Epithelial cell of esophagus (primary cell): ENCODE measurements around the gene XPO5.

Experiments used
- DNase-seq: peaks from one replicate; pipeline ENCODE4 v3.0.0; 2010; ENCODE audit warnings: low read depth
- H3K4me3 ChIP-seq: 2 replicates; pipeline ENCODE4 v1.5.1; 2011; ENCODE audit warnings: mild to moderate bottlenecking, low read length, control low read depth
- TF ChIP-seq, protein P1 (sequence below): IDR thresholded peaks from 2 replicates; pipeline ENCODE4 v1.5.1; 2011; ENCODE audit warnings: low read depth, mild to moderate bottlenecking, low read length, control low read depth, inconsistent platforms; ENCODE audit not compliant: insufficient read depth; ENCODE audit errors: missing control alignments

Gene XPO5

GRCh38 chr6:43621078-43621835 is 45.4 kb upstream of the XPO5 start:
- no peak overlapping the region for H3K4me3 ChIP-seq
- TF ChIP-seq, protein P1, sequence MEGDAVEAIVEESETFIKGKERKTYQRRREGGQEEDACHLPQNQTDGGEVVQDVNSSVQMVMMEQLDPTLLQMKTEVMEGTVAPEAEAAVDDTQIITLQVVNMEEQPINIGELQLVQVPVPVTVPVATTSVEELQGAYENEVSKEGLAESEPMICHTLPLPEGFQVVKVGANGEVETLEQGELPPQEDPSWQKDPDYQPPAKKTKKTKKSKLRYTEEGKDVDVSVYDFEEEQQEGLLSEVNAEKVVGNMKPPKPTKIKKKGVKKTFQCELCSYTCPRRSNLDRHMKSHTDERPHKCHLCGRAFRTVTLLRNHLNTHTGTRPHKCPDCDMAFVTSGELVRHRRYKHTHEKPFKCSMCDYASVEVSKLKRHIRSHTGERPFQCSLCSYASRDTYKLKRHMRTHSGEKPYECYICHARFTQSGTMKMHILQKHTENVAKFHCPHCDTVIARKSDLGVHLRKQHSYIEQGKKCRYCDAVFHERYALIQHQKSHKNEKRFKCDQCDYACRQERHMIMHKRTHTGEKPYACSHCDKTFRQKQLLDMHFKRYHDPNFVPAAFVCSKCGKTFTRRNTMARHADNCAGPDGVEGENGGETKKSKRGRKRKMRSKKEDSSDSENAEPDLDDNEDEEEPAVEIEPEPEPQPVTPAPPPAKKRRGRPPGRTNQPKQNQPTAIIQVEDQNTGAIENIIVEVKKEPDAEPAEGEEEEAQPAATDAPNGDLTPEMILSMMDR = no peak
- DNase-seq = no peak

DNA sequence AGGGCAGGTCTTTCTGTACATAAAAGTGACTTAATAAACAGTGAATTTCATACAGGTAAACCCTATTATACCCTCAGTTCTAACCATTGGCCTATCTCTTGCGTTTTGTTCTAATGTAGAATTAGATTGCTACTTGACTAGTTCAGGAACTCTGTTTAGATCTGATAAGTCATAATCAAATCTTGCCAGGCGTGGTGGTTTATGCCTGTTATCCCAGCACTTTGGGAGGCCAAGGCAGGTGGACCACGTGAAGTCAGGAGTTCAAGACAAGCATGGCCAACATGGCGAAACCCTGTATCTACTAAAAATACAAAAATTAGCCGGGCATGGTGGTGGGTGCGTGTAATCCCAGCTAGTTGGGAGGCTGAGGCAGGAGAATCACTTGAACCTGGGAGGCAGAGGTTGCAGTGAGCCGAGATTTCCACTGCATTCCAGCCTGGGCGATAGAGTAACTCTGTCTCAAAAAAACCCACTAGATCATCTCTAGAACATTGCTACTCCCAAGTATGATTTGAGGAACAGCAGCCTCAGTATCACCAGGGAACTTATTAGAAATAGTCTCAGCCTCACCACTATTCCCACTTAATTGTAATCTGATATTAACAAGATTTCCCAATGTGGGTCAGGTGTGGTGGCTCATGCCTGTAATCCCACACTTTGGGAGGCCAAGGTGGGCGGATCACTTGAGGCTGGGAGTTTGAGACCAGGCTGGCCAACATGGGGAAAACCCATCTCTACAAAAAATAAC is 41.1 kb upstream of the XPO5 start:
- H3K4me3 ChIP-seq = no peak overlapping the region
- DNase-seq = no peak
- TF ChIP-seq, protein P1 = no peak

GRCh38 chr6:43614396-43614730 is 38.5 kb upstream of the XPO5 start:
- no peak for DNase-seq
- TF ChIP-seq, protein P1 = no peak
- H3K4me3 ChIP-seq = no peak overlapping the region

DNA sequence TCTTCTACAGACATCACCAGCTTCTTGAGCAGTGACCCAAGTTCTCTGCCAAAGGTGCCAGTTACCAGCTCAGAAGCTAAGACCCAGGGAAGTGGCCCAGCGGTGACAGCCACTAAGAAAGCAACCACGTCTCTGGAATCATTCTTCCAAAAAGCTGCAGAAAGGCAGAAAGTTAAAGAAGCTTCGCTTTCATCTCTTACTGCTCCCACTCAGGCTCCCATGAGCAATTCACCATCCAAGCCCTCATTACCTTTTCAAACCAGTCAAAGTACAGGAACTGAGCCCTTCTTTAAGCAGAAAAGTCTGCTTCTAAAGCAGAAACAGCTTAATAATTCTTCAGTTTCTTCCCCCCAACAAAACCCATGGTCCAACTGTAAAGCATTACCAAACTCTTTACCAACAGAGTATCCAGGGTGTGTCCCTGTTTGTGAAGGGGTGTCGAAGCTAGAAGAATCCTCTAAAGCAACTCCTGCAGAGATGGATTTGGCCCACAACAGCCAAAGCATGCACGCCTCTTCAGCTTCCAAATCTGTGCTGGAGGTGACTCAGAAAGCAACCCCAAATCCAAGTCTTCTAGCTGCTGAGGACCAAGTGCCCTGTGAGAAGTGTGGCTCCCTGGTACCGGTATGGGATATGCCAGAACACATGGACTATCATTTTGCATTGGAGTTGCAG is 38.0 kb upstream of the XPO5 start:
- no peak for DNase-seq
- H3K4me3 ChIP-seq = no peak overlapping the region
- TF ChIP-seq, protein P1 = no peak

DNA sequence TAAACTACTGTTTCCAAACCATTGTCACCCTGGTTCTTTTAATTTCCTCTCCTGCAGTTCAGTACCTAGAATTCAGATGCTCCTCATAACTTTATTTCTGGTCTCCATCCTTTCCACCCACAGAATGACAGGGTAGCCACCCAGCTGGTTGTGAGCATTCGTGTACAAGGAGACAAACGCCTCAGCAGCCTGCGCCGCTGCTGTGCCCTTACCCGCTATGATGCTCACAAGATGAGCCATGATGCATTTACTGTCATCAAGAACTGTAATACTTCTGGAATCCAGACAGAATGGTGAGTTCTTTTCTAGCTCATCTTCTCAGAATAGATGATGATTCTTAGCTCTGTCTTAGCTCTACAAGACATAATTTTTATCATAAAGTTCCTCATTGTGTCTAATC is 34.6 kb upstream of the XPO5 start:
- DNase-seq = no peak
- no peak overlapping the region for H3K4me3 ChIP-seq
- TF ChIP-seq, protein P1 = no peak

DNA sequence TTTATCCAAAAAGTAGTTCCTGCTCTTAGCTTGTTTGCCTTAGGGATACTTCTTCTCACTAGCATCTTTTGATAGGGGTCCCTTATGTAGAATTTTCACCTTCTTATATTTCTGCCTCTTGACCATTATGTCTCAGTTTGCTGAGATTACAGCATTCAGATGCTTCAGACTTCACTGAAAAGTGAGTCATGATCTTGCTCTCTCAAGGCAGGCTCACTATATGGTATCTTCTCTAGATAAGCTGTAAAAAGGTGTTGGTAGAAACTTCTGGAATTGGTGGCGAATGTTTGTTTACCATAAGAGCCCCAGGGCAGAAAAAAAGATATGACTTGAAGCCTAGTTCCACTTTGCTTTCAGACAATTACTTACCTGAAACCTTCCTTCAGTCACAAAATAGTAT is 33.6 kb upstream of the XPO5 start:
- H3K4me3 ChIP-seq = no peak overlapping the region
- TF ChIP-seq, protein P1 = no peak
- no peak for DNase-seq
